Spleen (tissue), 11 donors: Measurements from ENCODE around the gene STK36. TPM values are rescaled to one million over a fixed set of nuclear protein-coding genes. Genes with fewer than 3 reads are reported as not detected.
A peak's percentile ranks its signal among the peaks of the same experiment; 100 is the strongest.

Experiments
- DNase-seq: peaks from one replicate; pipeline ENCODE4 v3.0.0-alpha.2; 2020
- H3K27ac ChIP-seq, 8 donors: fragments of 200-600 bp; sonication (generic) in 7 of 8; 1 replicate in 4 of 8; 2 replicates in 4 of 8; pipeline versions ENCODE4 v1.5.0 to v1.8.0; 2016 to 2021; ENCODE audit warnings: inconsistent platforms in 4 of 8, mild to moderate bottlenecking in 4 of 8, moderate library complexity in 1 of 8
- H3K27me3 ChIP-seq, 7 donors: fragments of 200-600 bp; sonication (generic) in 6 of 7; replicated peaks in 1 of 7; 1 replicate in 4 of 7; 2 replicates in 3 of 7; pipeline versions ENCODE4 v1.5.0 to v1.8.0; 2016 to 2021; ENCODE audit warnings: inconsistent platforms in 3 of 7, mild to moderate bottlenecking in 1 of 7
- H3K36me3 ChIP-seq, 6 donors: fragments of 200-600 bp; sonication (generic) in 5 of 6; 1 replicate in 4 of 6; 2 replicates in 2 of 6; pipeline versions ENCODE4 v1.5.0 to v1.8.0; 2016 to 2021; ENCODE audit warnings: inconsistent platforms in 2 of 6
- H3K4me1 ChIP-seq, 6 donors: fragments of 200-600 bp; sonication (generic) in 5 of 6; 1 replicate in 3 of 6; 2 replicates in 3 of 6; pipeline versions ENCODE4 v1.5.0 to v1.8.0; 2016 to 2021; ENCODE audit warnings: inconsistent platforms in 3 of 6
- H3K4me3 ChIP-seq, 8 donors: fragments of 200-600 bp; sonication (generic) in 7 of 8; 1 replicate in 4 of 8; 2 replicates in 4 of 8; pipeline versions ENCODE4 v1.5.0 to v1.8.0; 2016 to 2021; ENCODE audit warnings: inconsistent platforms in 4 of 8, mild to moderate bottlenecking in 4 of 8, moderate library complexity in 2 of 8
- H3K9me3 ChIP-seq, 8 donors: fragments of 200-600 bp; sonication (generic) in 7 of 8; 1 replicate in 4 of 8; 2 replicates in 4 of 8; pipeline versions ENCODE4 v1.5.0 to v1.8.0; 2016 to 2021; ENCODE audit warnings: inconsistent platforms in 4 of 8
- POLR2A ChIP-seq, 3 donors: fragments of 450-650 bp; IDR thresholded peaks; one replicate each; pipeline ENCODE4 v1.5.1; 2017; ENCODE audit warnings: antibody characterized with exemption in 3 of 3, mild to moderate bottlenecking in 1 of 3
- POLR2AphosphoS5 ChIP-seq, 3 donors: sonication (generic); formaldehyde crosslinking; IDR thresholded peaks; one replicate each; pipeline ENCODE4 v1.5.1; 2017; ENCODE audit warnings: antibody characterized with exemption in 3 of 3
- WGBS, 5 donors: extraction: QIAGEN DNeasy Blood & Tissue Kit in 3 of 5; methylation state at CpG; one replicate each; pipeline versions ENCODE4 v1.1.5 to v1.1.7; 2013 to 2018; 5-methylcytosine and 5-hydroxymethylcytosine counted together
- intact Hi-C: fragments of 100-400 bp; cut with DNase I; formaldehyde crosslinking; loops from one replicate; pipeline ENCODE4 v1.15.0; 2023; ENCODE audit warnings: low total_unique reads
- polyA plus RNA-seq, 3 donors: library from polyadenylated mRNA; stranded (reverse); fragments of 200-250 nt; gene quantifications; one replicate each; pipeline ENCODE4 v1.2.1, GENCODE V29; 2013
- total RNA-seq, 7 donors: library from RNA; depleted of rRNA in 3 of 7; stranded (reverse); fragments of >200 nt in 3 of 7; fragmentation: NEBNext Ultra II Directional in 4 of 7; extraction: Animal tissue kit (Norgen Biotek cat#: 25700) in 4 of 7; gene quantifications; one replicate each; pipeline versions ENCODE4 v1.1.0 to v1.2.1, GENCODE V29; 2016 to 2021
- TF ChIP-seq, protein P1 (sequence below), 11 experiments: fragments of 200-600 bp in 7 of 11; fragments of 450-650 bp in 4 of 11; sonication (generic) in 4 of 11; IDR thresholded peaks in 8 of 11; conservative IDR thresholded peaks in 3 of 11; 1 replicate in 7 of 11; 2 replicates in 4 of 11; pipeline versions ENCODE4 v1.4.0 to v1.8.0; 2016 to 2021; ENCODE audit warnings: antibody characterized with exemption in 11 of 11, inconsistent platforms in 4 of 11, mild to moderate bottlenecking in 1 of 11
- donor health status: healthy with polysubstance abuse.
- donor health status: DM: no; HTN: no; CAD: no; lungs with moderate emphysema.
- donor health status: DM: no; HTN: no; CAD: no.
- donor health status: Bipolar disorder and iron deficiency.
- donor health status: healthy.
- donor health status: DM: no; HTN: no; CAD: no.
- donor health status: DM: yes; HTN: yes; CAD: no.

Gene STK36
- total and polyA plus RNA-seq, 10 donors, result 10.7 to 46.8 (median 22.9) TPM

GRCh38 chr2:218722419-218722818 is 50.5 kb downstream of the STK36 start:
- H3K4me3 ChIP-seq, result no peak overlapping the region
- intact Hi-C loops, result no loop called here
- no peaks in the 10 kb centered on the region for H3K27me3 ChIP-seq
- H3K9me3 ChIP-seq, result peaks cover 6 to 28% (median 27%) of the 10 kb centered on the region in 8 donors
- WGBS, 5 donors, result 5 to 57% (median 44%) methylated on average over 1 of the region's 1 CpG
- DNase-seq, result no peak
- TF ChIP-seq POLR2A (IDR thresholded peaks at IDR 0.05), result no peak
- TF ChIP-seq, protein P1, sequence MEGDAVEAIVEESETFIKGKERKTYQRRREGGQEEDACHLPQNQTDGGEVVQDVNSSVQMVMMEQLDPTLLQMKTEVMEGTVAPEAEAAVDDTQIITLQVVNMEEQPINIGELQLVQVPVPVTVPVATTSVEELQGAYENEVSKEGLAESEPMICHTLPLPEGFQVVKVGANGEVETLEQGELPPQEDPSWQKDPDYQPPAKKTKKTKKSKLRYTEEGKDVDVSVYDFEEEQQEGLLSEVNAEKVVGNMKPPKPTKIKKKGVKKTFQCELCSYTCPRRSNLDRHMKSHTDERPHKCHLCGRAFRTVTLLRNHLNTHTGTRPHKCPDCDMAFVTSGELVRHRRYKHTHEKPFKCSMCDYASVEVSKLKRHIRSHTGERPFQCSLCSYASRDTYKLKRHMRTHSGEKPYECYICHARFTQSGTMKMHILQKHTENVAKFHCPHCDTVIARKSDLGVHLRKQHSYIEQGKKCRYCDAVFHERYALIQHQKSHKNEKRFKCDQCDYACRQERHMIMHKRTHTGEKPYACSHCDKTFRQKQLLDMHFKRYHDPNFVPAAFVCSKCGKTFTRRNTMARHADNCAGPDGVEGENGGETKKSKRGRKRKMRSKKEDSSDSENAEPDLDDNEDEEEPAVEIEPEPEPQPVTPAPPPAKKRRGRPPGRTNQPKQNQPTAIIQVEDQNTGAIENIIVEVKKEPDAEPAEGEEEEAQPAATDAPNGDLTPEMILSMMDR (IDR thresholded peaks at IDR 0.05 in 8 of 11, conservative IDR thresholded peaks at IDR 0.05 in 3 of 11), result no peak
- H3K4me1 ChIP-seq, result peaks cover 0 to 20% (median under 1%) of the 10 kb centered on the region in 6 donors
- peak overlapping the region in 3 of 8 donors; percentile 5 to 20 (median 18) for H3K27ac ChIP-seq
- peaks cover 0 to 42% (median 2%) of the 10 kb centered on the region in 6 donors for H3K36me3 ChIP-seq

GRCh38 chr2:218722876-218723785 is 51.2 kb downstream of the STK36 start:
- Histone ChIP-seq H3K27me3 (no peaks in the 10 kb centered on the region), H3K9me3 (peaks cover 6 to 33% (median 31%) of the 10 kb centered on the region in 8 donors), H3K4me1 (peaks cover 0 to 21% (median 0%) of the 10 kb centered on the region in 6 donors), H3K4me3 (no peak overlapping the region), H3K27ac (peak overlapping the region in 3 of 8 donors; percentile 5 to 20 (median 18)), H3K36me3 (peaks cover 0 to 42% (median 2%) of the 10 kb centered on the region in 6 donors)
- TF ChIP-seq, protein P1 (IDR thresholded peaks at IDR 0.05 in 8 of 11, conservative IDR thresholded peaks at IDR 0.05 in 3 of 11), result no peak
- TF ChIP-seq POLR2A (IDR thresholded peaks at IDR 0.05) (no peak), POLR2AphosphoS5 (IDR thresholded peaks at IDR 0.05) (no peak)
- DNase-seq, result no peak
- intact Hi-C loops, result no loop called here
- 53 to 80% (median 70%) methylated on average over 1 of the region's 1 CpG for WGBS, 5 donors

- WGBS, 5 donors, result 95 to 98% (median 97%) methylated on average over 6 of the region's 6 CpGs
- Histone ChIP-seq H3K4me3 (no peak overlapping the region), H3K27me3 (no peaks in the 10 kb centered on the region), H3K9me3 (peaks cover 6 to 33% (median 31%) of the 10 kb centered on the region in 8 donors), H3K27ac (no peak overlapping the region), H3K4me1 (peaks cover 0 to 28% (median under 1%) of the 10 kb centered on the region in 6 donors), H3K36me3 (peaks cover 0 to 37% (median 0%) of the 10 kb centered on the region in 6 donors)
- TF ChIP-seq POLR2A (IDR thresholded peaks at IDR 0.05) (no peak), POLR2AphosphoS5 (IDR thresholded peaks at IDR 0.05) (no peak)
- TF ChIP-seq, protein P1 (IDR thresholded peaks at IDR 0.05 in 8 of 11, conservative IDR thresholded peaks at IDR 0.05 in 3 of 11), result no peak
- intact Hi-C loops, result no loop called here
- DNase-seq, result no peak
Measured at GRCh38 chr2:218726004-218726574, 54.2 kb downstream of the STK36 start.
